ENCODE results near the gene SLC35B2. TPM values are rescaled to one million over a fixed set of nuclear protein-coding genes. Genes with fewer than 3 reads are reported as not detected.
A peak's percentile ranks its signal among the peaks of the same experiment; 100 is the strongest.

The SLC35B2 gene
- total and polyA plus RNA-seq, 10 donors, result 17.6 to 30.4 (median 24.0) TPM

- Histone ChIP-seq H3K36me3 (peaks cover 5 to 46% (median 43%) of the 10 kb centered on the region in 6 donors), H3K4me1 (peaks cover 21 to 64% (median 44%) of the 10 kb centered on the region in 6 donors), H3K4me3 (peak overlapping the region; percentile 59 to 99 (median 93)), H3K9me3 (no peaks in the 10 kb centered on the region), H3K27ac (peak overlapping the region; percentile 94 to 99 (median 98)), H3K27me3 (replicated peaks in 1 of 7) (no peaks in the 10 kb centered on the region)
- DNase-seq, result peak; percentile 96
- no peak for TF ChIP-seq POLR2A (IDR thresholded peaks at IDR 0.05)
- peak; percentile 61 to 91 (median 61) for TF ChIP-seq POLR2AphosphoS5 (IDR thresholded peaks at IDR 0.05)
- peak in 2 of 11 experiments; percentile 4 to 14 for TF ChIP-seq CTCF (IDR thresholded peaks at IDR 0.05 in 8 of 11, conservative IDR thresholded peaks at IDR 0.05 in 3 of 11)
- intact Hi-C loops (cut with DNase I; ENCODE audit: low total_unique reads), result no loop called here
- 0 to 1% (median 1%) methylated on average over 30 to 52 of the region's 52 CpGs for WGBS, 5 donors
Measured at GRCh38 chr6:44247338-44248302, 9.7 kb downstream of the SLC35B2 start.

- Histone ChIP-seq H3K9me3 (no peaks in the 10 kb centered on the region), H3K27ac (peak within 1 kb of the TSS; percentile 94 to 99 (median 98)), H3K36me3 (peaks cover 5 to 38% (median 34%) of the 10 kb centered on the region in 6 donors), H3K4me1 (peaks cover 21 to 55% (median 40%) of the 10 kb centered on the region in 6 donors), H3K27me3 (replicated peaks in 1 of 7) (no peaks in the 10 kb centered on the region), H3K4me3 (peak within 1 kb of the TSS; percentile 59 to 99 (median 93))
- peak; percentile 69 to 100 (median 97) for TF ChIP-seq POLR2AphosphoS5 (IDR thresholded peaks at IDR 0.05)
- TF ChIP-seq POLR2A (IDR thresholded peaks at IDR 0.05), result peak; percentile 95 to 99 (median 97)
- peak in 1 of 11 experiments; percentile 21 for TF ChIP-seq CTCF (IDR thresholded peaks at IDR 0.05 in 8 of 11, conservative IDR thresholded peaks at IDR 0.05 in 3 of 11)
- intact Hi-C loops (cut with DNase I; ENCODE audit: low total_unique reads), result no loop called here
- DNase-seq, result peak; percentile 97
- WGBS, 5 donors, result 0 to 1% (median 0%) methylated on average over 30 to 34 of the region's 34 CpGs
Measured at GRCh38 chr6:44246663-44247337, 10.5 kb downstream of the SLC35B2 start, which contains the start of gene HSP90AB1. HSP90AB1 (plus strand) TSS chr6:44247101; CDS start chr6:44248630, 1,529 bp downstream.

GRCh38 chr6:44245912-44246662 is 11.2 kb downstream of the SLC35B2 start:
- H3K36me3 ChIP-seq, result peaks cover 5 to 31% (median 27%) of the 10 kb centered on the region in 6 donors
- peak; percentile 96 for DNase-seq
- peak overlapping the region; percentile 59 to 99 (median 93) for H3K4me3 ChIP-seq
- WGBS, 5 donors, result 1 to 3% (median 2%) methylated on average over 8 to 62 of the region's 62 CpGs
- peaks cover 21 to 48% (median 37%) of the 10 kb centered on the region in 6 donors for H3K4me1 ChIP-seq
- H3K27ac ChIP-seq, result peak overlapping the region; percentile 94 to 99 (median 98)
- intact Hi-C loops (cut with DNase I; ENCODE audit: low total_unique reads), result no loop called here
- H3K9me3 ChIP-seq, result no peaks in the 10 kb centered on the region
- H3K27me3 ChIP-seq (replicated peaks in 1 of 7), result no peaks in the 10 kb centered on the region
- TF ChIP-seq POLR2A (IDR thresholded peaks at IDR 0.05) (no peak), CTCF (IDR thresholded peaks at IDR 0.05 in 8 of 11, conservative IDR thresholded peaks at IDR 0.05 in 3 of 11) (peak in 6 of 11 experiments; percentile 2 to 33 (median 28)), POLR2AphosphoS5 (IDR thresholded peaks at IDR 0.05) (peak in 1 of 3 donors; percentile 83)

Measured in spleen (tissue), 11 donors.